Measurements from ENCODE around the gene ADAM8. TPM values are rescaled to one million over a fixed set of nuclear protein-coding genes. Genes with fewer than 3 reads are reported as not detected.
"Not testable (repeated sequence)": the region's sequence is repeated elsewhere in the genome, so short reads cannot be mapped to it uniquely, and the experiment has no call there.

Gene ADAM8
- polyA plus RNA-seq, 6 donors from 2014 or later, result 30.0 to 56.1 (median 34.6) TPM

DNA sequence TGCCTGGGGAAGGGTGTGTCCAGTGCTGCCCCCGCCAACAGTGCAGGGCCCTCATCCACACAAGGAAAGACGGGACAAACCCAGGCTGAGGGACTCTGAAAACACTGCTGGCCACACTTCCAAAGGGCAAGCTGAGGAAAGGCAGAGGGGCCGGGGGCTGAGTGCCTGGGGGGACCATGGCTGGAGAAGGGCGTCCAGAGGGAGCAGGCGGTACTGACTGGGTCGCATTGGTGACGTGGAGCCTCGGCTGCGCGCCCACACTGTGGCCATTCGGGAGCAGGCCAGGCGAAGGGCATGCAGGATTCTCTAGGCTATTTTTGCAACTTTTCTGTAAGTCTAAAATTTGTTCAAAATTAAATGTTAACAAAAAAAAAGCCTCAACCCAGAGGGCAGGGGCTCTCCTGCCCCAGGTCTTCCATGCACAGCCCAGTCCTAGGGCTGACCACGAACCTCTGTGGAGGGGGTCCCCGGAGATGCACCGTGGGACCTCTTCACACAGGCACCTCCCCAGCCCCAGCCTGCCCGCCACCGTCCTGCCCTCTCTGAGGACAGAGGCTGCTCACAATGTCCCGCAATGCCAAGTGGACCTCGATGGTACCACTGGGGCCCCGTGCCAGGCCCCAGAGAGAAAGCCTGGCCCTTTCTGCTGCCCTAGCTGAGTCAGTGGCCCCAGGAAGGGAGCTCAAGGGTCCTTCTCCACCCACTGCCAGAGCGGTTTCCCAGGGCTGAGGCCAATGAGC is 10.4 kb downstream of the ADAM8 start:
- no peak for ATAC-seq (ENCODE audit: low read depth in 2 of 2)

GRCh38 chr10:133265052-133265451 is 11.6 kb downstream of the ADAM8 start:
- peaks cover 23 to 47% (median 38%) of the 10 kb centered on the region in 3 donors for H3K4me1 Mint-ChIP-seq

More for the DNA sequence above, 10.4 kb downstream of the ADAM8 start:
- peak overlapping the region in 1 of 8 donors; percentile 13 for H3K4me3 Mint-ChIP-seq
- H3K4me1 Mint-ChIP-seq, result peaks cover 14 to 35% (median 27%) of the 10 kb centered on the region in 3 donors
- no peaks in the 10 kb centered on the region for H3K9me3 Mint-ChIP-seq
- no peaks in the 10 kb centered on the region for H3K27me3 Mint-ChIP-seq
- DNase-seq, result no peak
- H3K27ac Mint-ChIP-seq, result peak overlapping the region in 3 of 6 donors; percentile 37 to 66 (median 44)
- H3K36me3 Mint-ChIP-seq, result no peaks in the 10 kb centered on the region

DNA sequence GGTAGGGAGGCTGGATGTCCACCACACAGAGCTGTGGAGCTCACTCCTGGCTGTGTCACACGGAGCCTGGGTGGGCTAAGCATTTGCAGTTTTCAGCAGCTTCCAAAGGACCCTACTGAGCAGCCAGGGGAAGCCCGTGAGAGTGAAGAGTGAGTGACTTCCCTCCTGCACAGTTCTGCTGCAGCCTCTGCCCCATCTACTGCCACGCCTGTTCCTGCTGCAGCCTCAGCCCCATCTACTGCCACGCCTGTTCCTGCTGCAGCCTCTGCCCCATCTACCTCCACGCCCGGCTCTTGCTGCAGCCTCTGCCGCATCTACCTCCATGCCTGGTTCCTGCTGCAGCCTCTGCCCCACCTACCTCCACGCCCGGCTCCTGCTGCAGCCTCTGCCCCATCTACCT is 12.2 kb downstream of the ADAM8 start:
- Mint-ChIP-seq H3K27me3 (no peaks in the 10 kb centered on the region), H3K36me3 (no peaks in the 10 kb centered on the region), H3K9me3 (no peaks in the 10 kb centered on the region), H3K4me3 (peak overlapping the region in 6 of 8 donors; percentile 30 to 74 (median 54)), H3K27ac (peak overlapping the region in 4 of 6 donors; percentile 22 to 65 (median 58)), H3K4me1 (peaks cover 27 to 53% (median 44%) of the 10 kb centered on the region in 3 donors)
- DNase-seq (no peak), ATAC-seq (ENCODE audit: low read depth in 2 of 2) (peak; percentile 36 to 45)

More at GRCh38 chr10:133265052-133265451, 11.6 kb downstream of the ADAM8 start:
- not testable (repeated sequence) for DNase-seq; H3K9me3 Mint-ChIP-seq; H3K27me3 Mint-ChIP-seq; H3K36me3 Mint-ChIP-seq; ATAC-seq (ENCODE audit: low read depth in 2 of 2)
- Mint-ChIP-seq H3K27ac (peak overlapping the region in 2 of 6 donors; percentile 26 to 64), H3K4me3 (peak overlapping the region in 4 of 8 donors; percentile 16 to 68 (median 40))

- Mint-ChIP-seq H3K4me1 (peaks cover 34 to 59% (median 51%) of the 10 kb centered on the region in 3 donors), H3K36me3 (no peaks in the 10 kb centered on the region), H3K4me3 (peak overlapping the region in 5 of 8 donors; percentile 30 to 74 (median 61)), H3K27me3 (no peaks in the 10 kb centered on the region), H3K9me3 (no peaks in the 10 kb centered on the region), H3K27ac (peak overlapping the region in 2 of 6 donors; percentile 57 to 64)
- DNase-seq (no peak), ATAC-seq (ENCODE audit: low read depth in 2 of 2) (no peak)
Measured at GRCh38 chr10:133263674-133264073, 13.0 kb downstream of the ADAM8 start.

DNA sequence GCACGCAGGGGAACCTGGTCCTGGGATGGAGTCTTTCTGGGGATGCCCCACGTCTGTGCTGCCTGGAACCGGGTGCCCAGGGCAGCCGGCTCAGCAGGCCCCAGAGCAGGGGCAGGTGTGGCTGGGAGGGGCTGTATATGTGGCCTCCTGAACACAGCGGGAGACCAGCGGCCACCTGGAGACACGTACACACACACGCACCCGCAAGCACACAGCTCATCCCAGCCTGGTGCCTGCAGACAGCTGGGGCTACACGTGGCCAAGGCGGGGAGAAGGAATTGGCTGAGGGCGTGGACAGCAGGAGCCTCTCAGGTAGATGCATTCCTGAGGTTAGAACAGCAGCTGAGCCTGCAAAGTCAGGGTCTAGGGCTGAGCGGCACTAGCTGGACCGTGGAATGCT is 14.0 kb downstream of the ADAM8 start:
- Mint-ChIP-seq H3K27ac (peak overlapping the region in 4 of 6 donors; percentile 54 to 93 (median 86)), H3K9me3 (no peaks in the 10 kb centered on the region), H3K4me1 (peaks cover 40 to 65% (median 59%) of the 10 kb centered on the region in 3 donors), H3K27me3 (no peaks in the 10 kb centered on the region), H3K36me3 (no peaks in the 10 kb centered on the region), H3K4me3 (peak overlapping the region in 7 of 8 donors; percentile 6 to 85 (median 80))
- no peak for DNase-seq
- ATAC-seq (ENCODE audit: low read depth in 2 of 2), result no peak

- DNase-seq (peak; percentile 75), ATAC-seq (ENCODE audit: low read depth in 2 of 2) (peak; percentile 47 to 57)
- Mint-ChIP-seq H3K36me3 (no peaks in the 10 kb centered on the region), H3K4me3 (peak overlapping the region; percentile 73 to 89 (median 82)), H3K4me1 (peaks cover 45 to 73% (median 65%) of the 10 kb centered on the region in 3 donors), H3K27me3 (no peaks in the 10 kb centered on the region), H3K27ac (peak overlapping the region; percentile 69 to 95 (median 84)), H3K9me3 (no peaks in the 10 kb centered on the region)
Measured at GRCh38 chr10:133261726-133262325, 14.8 kb downstream of the ADAM8 start.

GRCh38 chr10:133260895-133261725 is 15.6 kb downstream of the ADAM8 start:
- H3K36me3 Mint-ChIP-seq, result no peaks in the 10 kb centered on the region
- H3K27ac Mint-ChIP-seq, result peak overlapping the region; percentile 67 to 95 (median 86)
- H3K27me3 Mint-ChIP-seq, result no peaks in the 10 kb centered on the region
- peak overlapping the region; percentile 67 to 91 (median 80) for H3K4me3 Mint-ChIP-seq
- DNase-seq (peak; percentile 81), ATAC-seq (ENCODE audit: low read depth in 2 of 2) (peak; percentile 65 to 71)
- no peaks in the 10 kb centered on the region for H3K9me3 Mint-ChIP-seq
- H3K4me1 Mint-ChIP-seq, result peaks cover 45 to 76% (median 65%) of the 10 kb centered on the region in 3 donors

- Mint-ChIP-seq H3K36me3 (no peaks in the 10 kb centered on the region), H3K9me3 (no peaks in the 10 kb centered on the region), H3K27me3 (peaks cover 0 to 4% (median 0%) of the 10 kb centered on the region in 3 donors), H3K4me3 (peak overlapping the region; percentile 20 to 91 (median 76)), H3K4me1 (peaks cover 42 to 64% (median 52%) of the 10 kb centered on the region in 3 donors), H3K27ac (peak overlapping the region in 5 of 6 donors; percentile 57 to 92 (median 89))
- DNase-seq (no peak), ATAC-seq (ENCODE audit: low read depth in 2 of 2) (no peak)
Measured at GRCh38 chr10:133259602-133259989, 17.1 kb downstream of the ADAM8 start.

DNA sequence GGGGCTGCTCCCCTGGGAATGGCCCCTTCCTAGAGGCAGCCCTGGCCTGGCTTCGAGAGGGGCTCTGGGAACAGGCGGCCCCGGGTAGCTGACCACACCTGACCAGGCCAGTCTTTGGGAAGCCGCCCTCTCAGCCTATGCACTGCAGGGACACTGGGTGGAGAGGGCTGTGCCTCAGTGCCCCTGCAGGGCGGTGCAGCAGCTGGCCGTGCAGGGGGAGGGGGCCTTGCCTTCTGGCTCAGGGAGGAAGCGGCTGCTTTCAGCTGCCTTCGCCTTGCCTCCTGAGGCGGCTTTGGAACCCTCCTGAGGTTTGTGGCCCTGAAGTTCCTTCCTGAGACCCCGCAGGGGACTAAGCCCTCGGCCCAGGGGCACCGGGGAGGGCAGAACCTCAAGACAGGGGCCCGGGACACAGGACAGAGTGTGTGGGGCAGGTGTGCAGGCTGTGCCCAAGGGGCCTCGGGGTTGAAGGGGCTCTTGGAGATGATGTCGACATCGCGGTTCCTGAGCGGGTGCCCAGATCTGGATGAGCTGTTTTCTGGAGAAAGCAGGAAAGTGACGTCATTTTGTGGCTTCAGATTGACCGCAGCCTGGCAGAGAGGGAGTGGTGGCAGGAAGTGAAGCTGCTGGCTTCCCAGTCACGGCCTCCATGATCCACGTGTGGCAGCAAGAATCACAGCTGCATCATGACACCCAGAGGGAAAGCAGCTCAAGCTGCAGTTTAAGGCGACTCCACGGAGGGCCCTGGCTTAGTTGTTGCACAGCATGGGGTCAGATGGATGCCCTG is 17.7 kb downstream of the ADAM8 start:
- no peaks in the 10 kb centered on the region for H3K9me3 Mint-ChIP-seq
- H3K36me3 Mint-ChIP-seq, result no peaks in the 10 kb centered on the region
- peaks cover 0 to 5% (median 0%) of the 10 kb centered on the region in 3 donors for H3K27me3 Mint-ChIP-seq
- peak overlapping the region; percentile 48 to 92 (median 86) for H3K27ac Mint-ChIP-seq
- ATAC-seq (ENCODE audit: low read depth in 2 of 2) (no peak), DNase-seq (no peak)
- peak overlapping the region; percentile 20 to 91 (median 76) for H3K4me3 Mint-ChIP-seq
- peaks cover 38 to 58% (median 47%) of the 10 kb centered on the region in 3 donors for H3K4me1 Mint-ChIP-seq

GRCh38 chr10:133258066-133258817 is 18.4 kb downstream of the ADAM8 start:
- Mint-ChIP-seq H3K27me3 (peaks cover 0 to 5% (median 0%) of the 10 kb centered on the region in 3 donors), H3K27ac (peak overlapping the region in 3 of 6 donors; percentile 30 to 91 (median 78)), H3K4me3 (peak overlapping the region in 7 of 8 donors; percentile 33 to 76 (median 55)), H3K4me1 (peaks cover 35 to 54% (median 40%) of the 10 kb centered on the region in 3 donors), H3K9me3 (no peaks in the 10 kb centered on the region), H3K36me3 (no peaks in the 10 kb centered on the region)
- DNase-seq (peak; percentile 55), ATAC-seq (ENCODE audit: low read depth in 2 of 2) (peak; percentile 22 to 34)

DNA sequence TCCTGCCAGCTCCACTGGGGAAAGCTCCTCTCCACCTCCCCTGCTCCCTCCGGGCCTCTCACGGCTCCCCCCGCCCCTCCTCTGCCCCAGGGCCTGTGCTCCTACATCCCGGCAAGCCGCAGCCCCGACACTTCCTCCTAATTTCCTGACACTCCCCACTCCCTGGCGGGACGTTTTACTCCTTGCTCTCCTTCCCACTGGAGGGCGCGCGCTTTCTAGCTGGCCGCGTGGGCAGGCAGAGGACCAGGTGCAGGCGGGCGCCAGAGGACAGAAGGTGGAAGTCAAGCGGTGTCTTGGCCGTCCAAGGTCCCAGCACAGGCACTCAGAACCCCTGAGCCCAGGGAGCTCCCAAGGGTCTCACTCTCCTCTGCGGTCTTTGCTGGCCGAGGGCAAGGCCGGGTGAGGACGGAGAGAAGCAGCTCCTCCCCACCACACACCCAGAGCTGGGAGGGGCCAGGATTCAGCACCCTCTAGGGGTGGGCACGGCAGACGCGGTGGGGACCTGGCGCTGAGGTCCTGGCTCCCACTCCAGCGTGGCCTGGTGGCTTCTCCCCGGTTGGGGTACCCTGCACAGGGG is 19.1 kb downstream of the ADAM8 start:
- Mint-ChIP-seq H3K27ac (peak overlapping the region in 3 of 6 donors; percentile 5 to 91 (median 78)), H3K4me3 (peak overlapping the region; percentile 27 to 86 (median 74)), H3K9me3 (no peaks in the 10 kb centered on the region), H3K4me1 (peaks cover 35 to 47% (median 40%) of the 10 kb centered on the region in 3 donors), H3K36me3 (no peaks in the 10 kb centered on the region), H3K27me3 (peaks cover 0 to 5% (median 0%) of the 10 kb centered on the region in 3 donors)
- peak; percentile 50 for DNase-seq
- peak; percentile 21 to 29 for ATAC-seq (ENCODE audit: low read depth in 2 of 2)
